ENCODE data around the gene TCF4.
A peak's percentile ranks its signal among the peaks of the same experiment; 100 is the strongest.

TCF4 gene

DNA sequence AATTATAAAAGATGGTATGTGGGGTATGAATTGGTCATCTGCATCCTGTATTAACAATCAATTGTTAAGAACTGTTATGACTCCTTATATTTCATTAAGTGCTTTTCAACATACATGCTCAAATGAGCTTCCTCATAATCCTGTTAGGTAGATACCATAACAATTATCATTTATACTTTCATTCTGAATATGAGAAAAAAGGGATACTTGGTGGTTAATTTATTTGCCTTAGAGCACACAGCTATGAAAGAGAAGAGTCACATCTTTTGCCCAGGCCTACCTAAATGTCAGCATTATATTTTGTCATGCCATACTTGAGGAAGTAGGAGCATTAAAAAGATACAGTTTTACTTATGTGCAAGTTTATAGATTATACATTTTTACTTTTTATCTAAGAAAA lies 169.6 kb downstream of the TCF4 start:
- no peak overlapping the region for H3K14ac ChIP-seq (ENCODE audit: low read length)

DNA sequence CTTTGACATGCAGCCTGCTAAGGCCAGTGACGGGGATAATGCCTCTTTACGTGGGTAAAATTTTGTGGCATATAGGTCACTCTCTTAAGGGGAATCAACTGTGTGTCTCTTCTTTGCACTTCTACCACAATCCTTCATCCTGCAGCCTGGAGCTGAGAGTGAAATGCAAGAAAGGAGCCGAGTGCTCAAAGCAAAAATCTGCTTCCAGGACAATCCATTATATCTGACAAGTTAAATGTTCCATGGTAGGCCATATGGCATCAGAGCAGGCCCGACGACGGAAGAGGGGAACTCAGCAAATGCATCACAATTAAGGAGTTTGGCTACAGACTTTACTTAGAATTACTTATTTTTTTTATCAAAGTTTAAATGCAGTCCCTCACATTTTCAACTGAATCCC lies 171.2 kb downstream of the TCF4 start:
- Histone ChIP-seq H2BK120ac (ENCODE audit: insufficient read depth, low read length, poor library complexity) (no peak overlapping the region), H4K8ac (ENCODE audit: low read depth, low read length) (no peak overlapping the region), H3K4me3 (ENCODE audit: low read depth, low read length) (no peak overlapping the region), H3K23ac (ENCODE audit: low read length) (no peak overlapping the region), H2BK12ac (ENCODE audit: low read length) (no peak overlapping the region), H3K27ac (ENCODE audit: low read depth, low read length) (peak overlapping the region; percentile 1), H2AK5ac (ENCODE audit: low read length) (no peak overlapping the region), H3K79me1 (ENCODE audit: low read length) (peaks cover 2% of the 10 kb centered on the region), H3K36me3 (ENCODE audit: control insufficient read depth in 1 of 2, insufficient read depth in 2 of 2, low read length in 2 of 2) (no peaks in the 10 kb centered on the region), H3K27me3 (ENCODE audit: insufficient read depth, low read length) (no peaks in the 10 kb centered on the region), H3K9me3 (ENCODE audit: insufficient read depth, low read depth, low read length) (no peaks in the 10 kb centered on the region), H3K4me2 (ENCODE audit: low read length) (no peak overlapping the region), H2AFZ (ENCODE audit: insufficient read depth, low read length, poor library complexity) (no peak overlapping the region), H3K4ac (ENCODE audit: low read depth, low read length) (no peak overlapping the region), H3K18ac (ENCODE audit: low read length) (no peak overlapping the region), H3K9ac (ENCODE audit: low read length) (no peak overlapping the region), H4K91ac (ENCODE audit: low read depth, low read length) (no peak overlapping the region), H3K14ac (ENCODE audit: low read length) (no peak overlapping the region), H3K79me2 (ENCODE audit: control insufficient read depth, insufficient read depth, low read length, poor library complexity) (no peaks in the 10 kb centered on the region), H2BK5ac (ENCODE audit: low read depth, low read length, poor library complexity) (no peak overlapping the region), H4K12ac (ENCODE audit: low read depth, low read length) (no peak overlapping the region), H3K4me1 (ENCODE audit: control insufficient read depth in 1 of 2, insufficient read depth in 2 of 2, low read length in 2 of 2) (peaks cover 2 to 3% of the 10 kb centered on the region in 2 experiments)
- no peak for DNase-seq
- no CpG with 5 or more reads among the region's 6 CpGs for WGBS (ENCODE audit: extremely low coverage, insufficient coverage, insufficient read length)

More for the DNA sequence above, 169.6 kb downstream of the TCF4 start:
- no peak overlapping the region for H2AK5ac ChIP-seq (ENCODE audit: low read length)
- H3K4me1 ChIP-seq (ENCODE audit: control insufficient read depth in 1 of 2, insufficient read depth in 2 of 2, low read length in 2 of 2) = peaks cover 2 to 3% of the 10 kb centered on the region in 2 experiments
- no peak overlapping the region for H4K91ac ChIP-seq (ENCODE audit: low read depth, low read length)
- no peak overlapping the region for H3K23ac ChIP-seq (ENCODE audit: low read length)
- no peak overlapping the region for H3K9ac ChIP-seq (ENCODE audit: low read length)
- H2BK120ac ChIP-seq (ENCODE audit: insufficient read depth, low read length, poor library complexity) = no peak overlapping the region
- H3K79me2 ChIP-seq (ENCODE audit: control insufficient read depth, insufficient read depth, low read length, poor library complexity) = no peaks in the 10 kb centered on the region
- no peak overlapping the region for H2BK12ac ChIP-seq (ENCODE audit: low read length)
- H3K9me3 ChIP-seq (ENCODE audit: insufficient read depth, low read depth, low read length) = no peaks in the 10 kb centered on the region
- no peaks in the 10 kb centered on the region for H3K27me3 ChIP-seq (ENCODE audit: insufficient read depth, low read length)
- no peak overlapping the region for H3K18ac ChIP-seq (ENCODE audit: low read length)
- no peak overlapping the region for H3K4ac ChIP-seq (ENCODE audit: low read depth, low read length)
- no peak overlapping the region for H3K27ac ChIP-seq (ENCODE audit: low read depth, low read length)
- H3K79me1 ChIP-seq (ENCODE audit: low read length) = peaks cover 2% of the 10 kb centered on the region
- H3K4me3 ChIP-seq (ENCODE audit: low read depth, low read length) = no peak overlapping the region
- H2BK5ac ChIP-seq (ENCODE audit: low read depth, low read length, poor library complexity) = no peak overlapping the region
- H2AFZ ChIP-seq (ENCODE audit: insufficient read depth, low read length, poor library complexity) = no peak overlapping the region
- H3K36me3 ChIP-seq (ENCODE audit: control insufficient read depth in 1 of 2, insufficient read depth in 2 of 2, low read length in 2 of 2) = no peaks in the 10 kb centered on the region
- H4K8ac ChIP-seq (ENCODE audit: low read depth, low read length) = no peak overlapping the region
- H3K4me2 ChIP-seq (ENCODE audit: low read length) = no peak overlapping the region
- no peak overlapping the region for H4K12ac ChIP-seq (ENCODE audit: low read depth, low read length)
- DNase-seq = no peak

DNA sequence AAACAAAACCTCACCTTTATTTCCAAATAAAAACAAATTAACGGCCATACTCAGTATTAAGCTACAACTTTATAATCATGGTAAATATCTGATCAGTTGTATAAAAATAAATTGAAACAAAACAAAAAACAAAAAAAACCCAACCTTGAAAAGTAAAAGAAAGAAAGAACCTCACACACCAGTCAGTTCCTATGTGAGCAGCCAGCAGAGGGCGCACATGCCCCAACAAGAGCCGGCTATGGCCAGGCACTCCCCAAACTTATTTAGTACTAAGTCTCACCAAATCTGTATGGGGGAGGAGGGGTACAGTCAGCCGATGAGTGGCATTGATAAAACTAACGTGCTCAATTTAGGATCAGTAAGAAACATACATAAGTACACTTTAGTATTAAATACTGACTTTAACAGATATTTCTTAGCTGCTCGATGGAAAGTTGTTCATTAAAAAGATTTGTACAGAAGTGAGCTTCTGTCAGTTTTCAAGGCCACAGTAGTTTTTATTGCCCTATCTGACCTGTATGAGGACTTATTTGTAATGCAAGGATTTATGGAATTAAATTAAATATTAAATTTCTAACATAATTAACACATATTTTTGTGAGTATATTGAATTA lies 172.6 kb downstream of the TCF4 start:
- H4K8ac ChIP-seq (ENCODE audit: low read depth, low read length) = no peak overlapping the region
- no peak overlapping the region for H3K14ac ChIP-seq (ENCODE audit: low read length)
- no peak overlapping the region for H4K12ac ChIP-seq (ENCODE audit: low read depth, low read length)
- H4K91ac ChIP-seq (ENCODE audit: low read depth, low read length) = no peak overlapping the region
- H3K36me3 ChIP-seq (ENCODE audit: control insufficient read depth in 1 of 2, insufficient read depth in 2 of 2, low read length in 2 of 2) = no peaks in the 10 kb centered on the region
- H3K18ac ChIP-seq (ENCODE audit: low read length) = no peak overlapping the region
- no peaks in the 10 kb centered on the region for H3K79me2 ChIP-seq (ENCODE audit: control insufficient read depth, insufficient read depth, low read length, poor library complexity)
- H2AFZ ChIP-seq (ENCODE audit: insufficient read depth, low read length, poor library complexity) = no peak overlapping the region
- peaks cover under 1 to 1% of the 10 kb centered on the region in 2 experiments for H3K4me1 ChIP-seq (ENCODE audit: control insufficient read depth in 1 of 2, insufficient read depth in 2 of 2, low read length in 2 of 2)
- H3K4me3 ChIP-seq (ENCODE audit: low read depth, low read length) = no peak overlapping the region
- H2AK5ac ChIP-seq (ENCODE audit: low read length) = no peak overlapping the region
- H3K23ac ChIP-seq (ENCODE audit: low read length) = no peak overlapping the region
- no peak overlapping the region for H3K4ac ChIP-seq (ENCODE audit: low read depth, low read length)
- no peaks in the 10 kb centered on the region for H3K9me3 ChIP-seq (ENCODE audit: insufficient read depth, low read depth, low read length)
- H2BK120ac ChIP-seq (ENCODE audit: insufficient read depth, low read length, poor library complexity) = no peak overlapping the region
- H3K27me3 ChIP-seq (ENCODE audit: insufficient read depth, low read length) = no peaks in the 10 kb centered on the region
- DNase-seq = peak; percentile 54 to 76
- no peak overlapping the region for H2BK5ac ChIP-seq (ENCODE audit: low read depth, low read length, poor library complexity)
- no peak overlapping the region for H3K9ac ChIP-seq (ENCODE audit: low read length)
- H2BK12ac ChIP-seq (ENCODE audit: low read length) = no peak overlapping the region
- 100% methylated on average over 1 of the region's 6 CpGs for WGBS (ENCODE audit: extremely low coverage, insufficient coverage, insufficient read length)
- no peak overlapping the region for H3K27ac ChIP-seq (ENCODE audit: low read depth, low read length)
- no peak overlapping the region for H3K4me2 ChIP-seq (ENCODE audit: low read length)
- H3K79me1 ChIP-seq (ENCODE audit: low read length) = peaks cover 2% of the 10 kb centered on the region

DNA sequence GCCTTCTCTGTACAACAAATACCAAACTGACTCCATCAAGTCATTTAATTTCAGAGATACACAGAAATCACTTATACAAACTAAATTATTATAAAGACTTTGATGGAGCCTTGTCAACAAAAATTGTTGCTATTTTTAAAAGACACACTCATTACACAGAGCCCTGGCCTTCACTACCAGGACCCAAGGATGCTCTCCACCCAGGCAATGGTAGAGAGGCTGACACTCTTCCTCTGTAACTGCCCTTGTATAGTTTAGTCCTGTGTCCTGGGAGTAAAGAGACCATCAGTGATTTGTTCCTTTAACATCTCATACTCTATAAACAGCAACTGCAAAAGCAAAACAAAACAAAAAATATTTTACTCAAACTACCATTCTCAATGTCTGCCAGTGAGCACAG lies 173.5 kb downstream of the TCF4 start:
- Histone ChIP-seq H2AFZ (ENCODE audit: insufficient read depth, low read length, poor library complexity) (no peak overlapping the region), H3K9ac (ENCODE audit: low read length) (no peak overlapping the region), H3K27ac (ENCODE audit: low read depth, low read length) (no peak overlapping the region), H2BK5ac (ENCODE audit: low read depth, low read length, poor library complexity) (no peak overlapping the region), H4K8ac (ENCODE audit: low read depth, low read length) (no peak overlapping the region), H2BK12ac (ENCODE audit: low read length) (no peak overlapping the region), H2BK120ac (ENCODE audit: insufficient read depth, low read length, poor library complexity) (no peak overlapping the region), H3K14ac (ENCODE audit: low read length) (no peak overlapping the region), H3K27me3 (ENCODE audit: insufficient read depth, low read length) (no peaks in the 10 kb centered on the region), H3K4ac (ENCODE audit: low read depth, low read length) (no peak overlapping the region), H3K4me3 (ENCODE audit: low read depth, low read length) (no peak overlapping the region), H3K23ac (ENCODE audit: low read length) (no peak overlapping the region), H4K91ac (ENCODE audit: low read depth, low read length) (no peak overlapping the region), H3K18ac (ENCODE audit: low read length) (no peak overlapping the region), H3K79me2 (ENCODE audit: control insufficient read depth, insufficient read depth, low read length, poor library complexity) (no peaks in the 10 kb centered on the region), H3K4me2 (ENCODE audit: low read length) (no peak overlapping the region), H4K12ac (ENCODE audit: low read depth, low read length) (no peak overlapping the region), H3K9me3 (ENCODE audit: insufficient read depth, low read depth, low read length) (no peaks in the 10 kb centered on the region), H3K4me1 (ENCODE audit: control insufficient read depth in 1 of 2, insufficient read depth in 2 of 2, low read length in 2 of 2) (no peaks in the 10 kb centered on the region), H3K36me3 (ENCODE audit: control insufficient read depth in 1 of 2, insufficient read depth in 2 of 2, low read length in 2 of 2) (no peaks in the 10 kb centered on the region), H3K79me1 (ENCODE audit: low read length) (no peaks in the 10 kb centered on the region), H2AK5ac (ENCODE audit: low read length) (no peak overlapping the region)
- DNase-seq = no peak

Data from trophoblast cell (in vitro differentiated cells and primary cell).